CD4-positive, alpha-beta T cell (primary cell): ENCODE results near the gene NNAT. TPM values are rescaled to one million over a fixed set of nuclear protein-coding genes. Genes with fewer than 3 reads are reported as not detected.

Experiments used
- ATAC-seq: fragments of 200-7000 bp; cut with Tn5 transposase; one replicate; pipeline ENCODE4 v1.10.0; 2022; ENCODE audit warnings: mild to moderate bottlenecking; ENCODE audit not compliant: poor library complexity
- CTCF ChIA-PET: fragments of 350-600 bp; sonication (Branson Sonifier 250); formaldehyde crosslinking; loops from one replicate; lab custom pipeline; 2021; ENCODE audit warnings: antibody characterized with exemption, inconsistent platforms; lab: Charles Lee
- POLR2A ChIA-PET: fragments of 350-600 bp; sonication (Branson Sonifier 250); formaldehyde crosslinking; loops from one replicate; lab custom pipeline; 2021; ENCODE audit warnings: antibody characterized with exemption, inconsistent platforms; lab: Charles Lee
- DNase-seq, 14 experiments: peaks; one replicate each; pipeline ENCODE4 v3.0.0-alpha.2; 2013 to 2020; ENCODE audit warnings: mixed read lengths in 2 of 14
- H3K27ac ChIP-seq, 2 donors: one replicate each; pipeline versions ENCODE4 v1.5.1 to v1.7.0; 2013; ENCODE audit warnings: low read length in 2 of 2, low read depth in 1 of 2, mild to moderate bottlenecking in 1 of 2
- H3K27me3 ChIP-seq, 2 experiments: 1 replicate in 1 of 2; 2 replicates in 1 of 2; pipeline versions ENCODE4 v1.6.1 to v1.7.0; 2013; ENCODE audit warnings: low read length in 2 of 2, control low read depth in 1 of 2, mild to moderate bottlenecking in 1 of 2, moderate library complexity in 1 of 2; ENCODE audit not compliant: insufficient read depth in 2 of 2, control insufficient read depth in 1 of 2
- H3K36me3 ChIP-seq: one replicate; pipeline ENCODE4 v1.6.1; 2013; ENCODE audit warnings: low read length, control low read depth; ENCODE audit not compliant: insufficient read depth
- H3K4me1 ChIP-seq: one replicate; pipeline ENCODE4 v1.6.1; 2013; ENCODE audit warnings: low read length, control low read depth; ENCODE audit not compliant: insufficient read depth
- H3K4me3 ChIP-seq: one replicate; pipeline ENCODE4 v1.5.1; 2013; ENCODE audit warnings: mild to moderate bottlenecking, low read length, moderate library complexity
- H3K9me3 ChIP-seq, 2 experiments: 1 replicate in 1 of 2; 2 replicates in 1 of 2; pipeline versions ENCODE4 v1.6.1 to v1.7.0; 2013; ENCODE audit warnings: low read length in 2 of 2, mild to moderate bottlenecking in 2 of 2, control low read depth in 1 of 2, moderate library complexity in 1 of 2; ENCODE audit not compliant: control insufficient read depth in 1 of 2, insufficient read depth in 1 of 2
- H3K27ac Mint-ChIP-seq: one replicate; pipeline ENCODE4 v1.8.0; 2020; ENCODE audit warnings: mixed read lengths
- H3K27me3 Mint-ChIP-seq: one replicate; pipeline ENCODE4 v1.8.0; 2021; ENCODE audit warnings: mixed read lengths
- H3K36me3 Mint-ChIP-seq: one replicate; pipeline ENCODE4 v1.8.0; 2021; ENCODE audit warnings: low read depth, mixed read lengths
- H3K4me1 Mint-ChIP-seq: one replicate; pipeline ENCODE4 v1.8.0; 2021; ENCODE audit warnings: low read depth, mixed read lengths
- H3K4me3 Mint-ChIP-seq: one replicate; pipeline ENCODE4 v1.8.0; 2020; ENCODE audit warnings: mild to moderate bottlenecking, mixed read lengths
- H3K9me3 Mint-ChIP-seq: one replicate; pipeline ENCODE4 v1.8.0; 2020; ENCODE audit warnings: mixed read lengths
- CTCF ChIP-seq: fragments of 200-600 bp; IDR thresholded peaks from one replicate; pipeline ENCODE4 v1.8.0; 2022; ENCODE audit warnings: antibody characterized with exemption, mild to moderate bottlenecking
- intact Hi-C, 2 experiments: fragments of 100-400 bp; cut with DNase I in 1 of 2; cut with micrococcal nuclease in 1 of 2; formaldehyde crosslinking; loops; one replicate each; pipeline versions ENCODE4 v1.15.1 to v1.9.0; 2023 to 2025; cut with DNase I, micrococcal nuclease
- total RNA-seq, 174 experiments: library from RNA in 2 of 174; stranded (reverse) in 2 of 174; gene quantifications; one replicate each; pipeline ENCODE4 v1.2.3 and lab custom pipeline; 2021 to 2026

The NNAT gene
- total RNA-seq, 2 experiments from 2014 or later, result not detected

DNA sequence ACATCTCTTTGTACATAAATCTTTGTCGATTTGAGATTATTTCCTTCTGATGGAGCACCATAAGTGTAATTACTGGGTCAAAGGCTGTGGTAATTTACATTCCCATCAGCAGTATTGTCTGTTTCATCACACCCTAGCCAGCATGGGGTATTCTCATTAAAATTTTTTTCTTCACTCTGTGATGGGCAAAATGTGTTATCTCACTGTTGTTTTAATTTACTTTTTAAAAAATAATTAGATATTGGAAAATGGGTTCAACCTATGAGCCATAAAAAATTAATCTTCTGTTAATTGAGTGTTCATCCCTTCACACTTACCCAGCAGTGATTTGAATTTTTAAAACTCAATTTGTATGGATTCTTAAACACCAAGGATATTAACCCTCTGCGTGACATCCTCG, 44.0 kb upstream of the NNAT start:
- no peak overlapping the region for H3K27ac ChIP-seq

DNA sequence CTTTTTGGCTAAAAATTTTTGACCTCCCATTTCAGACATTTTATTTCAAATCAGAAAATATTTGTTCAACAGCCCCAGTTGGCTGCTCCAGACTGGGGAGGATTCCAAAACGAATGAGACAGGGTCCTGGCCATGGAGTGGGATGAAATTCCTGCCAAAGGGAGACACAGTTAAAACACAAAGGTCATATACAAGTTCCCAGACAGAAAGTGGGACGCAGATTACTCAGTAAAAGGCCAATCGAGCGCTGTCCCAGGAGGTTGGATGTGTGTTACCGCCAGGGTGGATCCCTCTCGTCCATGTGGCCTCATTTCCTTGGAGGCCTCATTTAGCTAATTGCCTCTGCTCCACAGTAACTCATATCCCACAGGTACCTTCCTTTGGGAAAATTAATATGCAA, 41.8 kb upstream of the NNAT start:
- no peak for TF ChIP-seq CTCF
- CTCF ChIA-PET, result no interaction called here
- peaks cover 43% of the 10 kb centered on the region for H3K27me3 Mint-ChIP-seq
- H3K9me3 ChIP-seq, result no peaks in the 10 kb centered on the region
- H3K9me3 Mint-ChIP-seq, result peaks cover 2% of the 10 kb centered on the region
- no peak for ATAC-seq
- POLR2A ChIA-PET, result no interaction called here
- no peak for DNase-seq
- intact Hi-C loops, result no loop called here
- no peaks in the 10 kb centered on the region for H3K4me1 ChIP-seq
- H3K27ac Mint-ChIP-seq, result no peak overlapping the region
- no peaks in the 10 kb centered on the region for H3K4me1 Mint-ChIP-seq
- H3K36me3 ChIP-seq, result no peaks in the 10 kb centered on the region
- H3K27me3 ChIP-seq, result peaks cover 0 to 7% of the 10 kb centered on the region in 2 experiments
- no peaks in the 10 kb centered on the region for H3K36me3 Mint-ChIP-seq
- H3K4me3 Mint-ChIP-seq, result no peak overlapping the region
- H3K4me3 ChIP-seq, result no peak overlapping the region
- H3K27ac ChIP-seq, result no peak overlapping the region

More for the DNA sequence above, 44.0 kb upstream of the NNAT start:
- H3K36me3 Mint-ChIP-seq, result no peaks in the 10 kb centered on the region
- DNase-seq, result no peak
- ChIA-PET CTCF (no interaction called here), POLR2A (no interaction called here)
- no peak overlapping the region for H3K4me3 Mint-ChIP-seq
- no peak overlapping the region for H3K27ac Mint-ChIP-seq
- H3K27me3 Mint-ChIP-seq, result peaks cover 40% of the 10 kb centered on the region
- no peaks in the 10 kb centered on the region for H3K4me1 Mint-ChIP-seq
- intact Hi-C loops, result no loop called here
- no peak for ATAC-seq
- H3K9me3 ChIP-seq, result no peaks in the 10 kb centered on the region
- H3K4me3 ChIP-seq, result no peak overlapping the region
- no peaks in the 10 kb centered on the region for H3K36me3 ChIP-seq
- peaks cover 2% of the 10 kb centered on the region for H3K9me3 Mint-ChIP-seq
- TF ChIP-seq CTCF, result no peak
- H3K27me3 ChIP-seq, result peaks cover 0 to 4% of the 10 kb centered on the region in 2 experiments
- H3K4me1 ChIP-seq, result no peaks in the 10 kb centered on the region

DNA sequence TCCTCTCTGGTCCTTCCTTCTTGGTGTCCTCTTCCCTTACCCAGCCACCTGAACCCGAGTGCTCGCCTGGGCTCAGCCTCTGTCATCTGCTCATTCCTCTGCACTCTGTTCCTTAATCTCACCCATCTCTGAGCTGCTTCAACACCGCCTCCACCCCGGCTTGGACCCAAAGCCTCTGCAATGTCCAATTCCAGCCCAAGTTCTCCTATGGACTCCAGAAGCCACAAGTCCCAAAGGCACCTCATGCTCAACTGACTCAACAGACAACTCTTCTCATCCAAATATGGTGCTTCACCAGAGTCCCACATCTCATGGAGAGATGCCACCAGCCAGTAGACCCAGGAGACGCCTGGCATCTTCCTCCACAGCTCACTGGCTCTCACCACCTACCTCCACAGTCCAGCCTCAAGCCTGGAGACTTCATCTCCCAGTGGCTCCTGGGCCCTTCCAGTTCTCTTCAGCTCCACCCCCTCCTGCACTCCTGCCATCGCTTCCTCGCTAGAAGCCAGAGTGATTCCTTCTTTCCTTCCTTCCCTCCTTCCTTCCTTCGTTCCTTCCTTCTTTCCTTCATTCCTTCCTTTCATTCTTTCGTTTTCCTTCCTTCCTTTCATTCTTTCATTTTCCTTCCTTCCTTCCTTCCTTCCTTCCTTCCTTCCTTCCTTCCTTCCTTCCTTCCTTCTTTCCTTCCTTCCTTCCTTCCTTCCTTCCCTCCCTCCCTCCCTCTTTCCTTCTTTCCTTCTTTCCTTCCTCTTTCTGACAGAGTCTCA, 40.9 kb upstream of the NNAT start:
- H3K27me3 ChIP-seq, result peaks cover 0 to 7% of the 10 kb centered on the region in 2 experiments
- no peaks in the 10 kb centered on the region for H3K36me3 ChIP-seq
- no peak for ATAC-seq
- peaks cover 2% of the 10 kb centered on the region for H3K9me3 Mint-ChIP-seq
- no peaks in the 10 kb centered on the region for H3K36me3 Mint-ChIP-seq
- H3K4me3 ChIP-seq, result no peak overlapping the region
- peaks cover 40% of the 10 kb centered on the region for H3K27me3 Mint-ChIP-seq
- ChIA-PET POLR2A (no interaction called here), CTCF (no interaction called here)
- no peak overlapping the region for H3K27ac ChIP-seq
- H3K9me3 ChIP-seq, result no peaks in the 10 kb centered on the region
- no peak for TF ChIP-seq CTCF
- intact Hi-C loops, result no loop called here
- no peaks in the 10 kb centered on the region for H3K4me1 ChIP-seq
- no peak for DNase-seq
- H3K4me3 Mint-ChIP-seq, result no peak overlapping the region
- no peak overlapping the region for H3K27ac Mint-ChIP-seq
- no peaks in the 10 kb centered on the region for H3K4me1 Mint-ChIP-seq
